B cell (primary cell): Measurements from ENCODE around the gene IFNE. TPM values are rescaled to one million over a fixed set of nuclear protein-coding genes. Genes with fewer than 3 reads are reported as not detected.

Experiments
- ATAC-seq: fragments of 200-7000 bp; cut with Tn5 transposase; one replicate; pipeline ENCODE4 v1.10.0; 2021; ENCODE audit warnings: low read depth, mild to moderate bottlenecking, moderate number of reproducible peaks, moderate library complexity
- CTCF ChIA-PET: fragments of 350-600 bp; sonication (Branson Sonifier 250); formaldehyde crosslinking; loops from one replicate; lab custom pipeline; 2021; ENCODE audit warnings: antibody characterized with exemption, inconsistent platforms; lab: Charles Lee
- POLR2A ChIA-PET: fragments of 350-600 bp; sonication (Branson Sonifier 250); formaldehyde crosslinking; loops from one replicate; lab custom pipeline; 2021; ENCODE audit warnings: antibody characterized with exemption; lab: Charles Lee
- DNase-seq: peaks from one replicate; pipeline ENCODE4 v3.0.0; 2013
- H2AFZ ChIP-seq: 2 replicates; pipeline ENCODE4 v1.6.1; 2012; ENCODE audit warnings: mild to moderate bottlenecking, low read depth, low read length; ENCODE audit not compliant: insufficient read depth, poor library complexity, severe bottlenecking
- H3K27ac ChIP-seq, 2 donors: 1 replicate in 1 of 2; 2 replicates in 1 of 2; pipeline ENCODE4 v1.5.1; 2012 to 2013; ENCODE audit warnings: low read length in 2 of 2, mild to moderate bottlenecking in 2 of 2, moderate library complexity in 1 of 2
- H3K27me3 ChIP-seq, 4 experiments: fragments of 200-600 bp in 1 of 4; sonication (generic) in 1 of 4; replicated peaks in 1 of 4; 1 replicate in 2 of 4; 2 replicates in 2 of 4; pipeline versions ENCODE4 v1.6.1 to v1.7.0; 2013 to 2016; ENCODE audit warnings: low read length in 3 of 4, mild to moderate bottlenecking in 2 of 4, mixed read lengths in 1 of 4, moderate library complexity in 1 of 4; ENCODE audit not compliant: insufficient read depth in 4 of 4, control insufficient read depth in 3 of 4; ENCODE audit errors: control extremely low read depth in 1 of 4
- H3K36me3 ChIP-seq, 2 experiments: replicated peaks in 1 of 2; 1 replicate in 1 of 2; 2 replicates in 1 of 2; pipeline versions ENCODE4 v1.6.1 to v1.7.1; 2013; ENCODE audit warnings: low read length in 1 of 2; ENCODE audit not compliant: insufficient read depth in 2 of 2, control insufficient read depth in 1 of 2; ENCODE audit errors: control extremely low read depth in 1 of 2, extremely low read depth in 1 of 2
- H3K4me1 ChIP-seq, 2 donors: fragments of 200-600 bp in 1 of 2; sonication (generic) in 1 of 2; 1 replicate in 1 of 2; 2 replicates in 1 of 2; pipeline versions ENCODE4 v1.5.1 to v1.6.1; 2013 to 2017; ENCODE audit warnings: low read length in 2 of 2; ENCODE audit not compliant: control insufficient read depth in 2 of 2, insufficient read depth in 2 of 2
- H3K4me2 ChIP-seq: replicated peaks from 2 replicates; pipeline ENCODE3; 2012; ENCODE audit warnings: mild to moderate bottlenecking, low read depth, low read length; ENCODE audit not compliant: poor library complexity, severe bottlenecking
- H3K4me3 ChIP-seq, 5 experiments: fragments of 200-600 bp in 1 of 5; sonication (generic) in 1 of 5; 1 replicate in 3 of 5; 2 replicates in 2 of 5; pipeline versions ENCODE4 v1.5.1 to v1.7.0; 2011 to 2016; ENCODE audit warnings: low read length in 4 of 5, mild to moderate bottlenecking in 4 of 5, low read depth in 2 of 5, control low read depth in 1 of 5, moderate library complexity in 1 of 5; ENCODE audit not compliant: insufficient read depth in 1 of 5; ENCODE audit errors: control extremely low read depth in 1 of 5, extremely low read depth in 1 of 5
- H3K79me2 ChIP-seq: fragments of 200-600 bp; sonication (generic); one replicate; pipeline ENCODE4 v1.6.0; 2016; ENCODE audit warnings: low read length; ENCODE audit not compliant: control insufficient read depth, insufficient read depth
- H3K9ac ChIP-seq: fragments of 200-600 bp; sonication (generic); 2 replicates; pipeline ENCODE4 v1.6.1; 2017; ENCODE audit warnings: mild to moderate bottlenecking, low read length, moderate library complexity
- H3K9me3 ChIP-seq, 3 donors: one replicate each; pipeline versions ENCODE4 v1.6.1 to v1.7.1; 2013; ENCODE audit warnings: low read length in 2 of 3; ENCODE audit not compliant: control insufficient read depth in 2 of 3, insufficient read depth in 1 of 3; ENCODE audit errors: control extremely low read depth in 1 of 3
- H4K20me1 ChIP-seq: 2 replicates; pipeline ENCODE4 v1.6.0; 2012; ENCODE audit warnings: mild to moderate bottlenecking, low read length; ENCODE audit not compliant: insufficient read depth, control insufficient read depth, poor library complexity, severe bottlenecking
- H3K27ac Mint-ChIP-seq: one replicate; pipeline ENCODE4 v1.8.0; 2021; ENCODE audit warnings: mixed read lengths
- H3K27me3 Mint-ChIP-seq: one replicate; pipeline ENCODE4 v1.8.0; 2021; ENCODE audit warnings: mixed read lengths
- H3K4me1 Mint-ChIP-seq: one replicate; pipeline ENCODE4 v1.8.0; 2021; ENCODE audit warnings: mixed read lengths
- H3K4me3 Mint-ChIP-seq: one replicate; pipeline ENCODE4 v1.8.0; 2021; ENCODE audit warnings: mixed read lengths
- H3K9me3 Mint-ChIP-seq: one replicate; pipeline ENCODE4 v1.8.0; 2022; ENCODE audit warnings: mixed read lengths; ENCODE audit not compliant: insufficient read depth
- EZH2 ChIP-seq: IDR thresholded peaks from 2 replicates; pipeline ENCODE4 v1.6.1; 2012; ENCODE audit warnings: borderline replicate concordance, low read depth, mild to moderate bottlenecking, moderate library complexity, low read length; ENCODE audit not compliant: insufficient read depth, poor library complexity, severe bottlenecking
- WGBS: methylation state at CpG from one replicate; pipeline ENCODE4 v1.1.5; 2013; ENCODE audit warnings: missing lambda C conversion rate; ENCODE audit not compliant: insufficient coverage; 5-methylcytosine and 5-hydroxymethylcytosine counted together
- intact Hi-C: fragments of 100-400 bp; cut with micrococcal nuclease; formaldehyde crosslinking; loops from one replicate; pipeline ENCODE4 v1.10.0; 2022
- polyA plus RNA-seq: library from polyadenylated mRNA; depleted of rRNA; stranded (reverse); fragments of >200 nt; gene quantifications from 2 replicates; pipeline ENCODE4 v1.2.3, GENCODE V29; 2012
- total RNA-seq, 2 donors: library from RNA; stranded (reverse); fragments of 120-200 nt in 1 of 2; gene quantifications; 1 replicate in 1 of 2; 2 replicates in 1 of 2; pipeline versions ENCODE4 v1.2.3 to v1.2.4, GENCODE V29; 2013 to 2022
- TF ChIP-seq, protein P1 (sequence below): fragments of 200-600 bp; IDR thresholded peaks from one replicate; pipeline ENCODE4 v1.8.0; 2022; ENCODE audit warnings: antibody characterized with exemption, mild to moderate bottlenecking

The IFNE gene
- total and polyA plus RNA-seq, 2 donors (not counting 1 experiment from before 2014, with no cell fraction given), result not detected

DNA sequence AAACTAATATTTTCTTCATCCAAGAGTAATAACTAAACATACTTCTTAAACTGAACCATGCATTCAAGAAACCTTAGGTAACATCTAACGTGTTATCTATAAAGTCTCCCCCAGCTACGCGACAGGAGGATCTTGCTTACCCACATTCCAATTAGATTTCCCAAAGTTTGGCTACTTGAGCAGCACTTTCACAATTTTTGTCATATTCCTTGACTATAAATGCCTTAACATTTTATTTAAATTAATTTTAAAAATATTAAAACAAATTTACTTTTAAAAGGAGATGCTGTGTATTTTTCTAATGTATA is 25.3 kb upstream of the IFNE start:
- Histone ChIP-seq H3K27me3 (peaks cover 0 to 4% (median 2%) of the 10 kb centered on the region in 4 experiments), H4K20me1 (no peaks in the 10 kb centered on the region), H3K9me3 (no peaks in the 10 kb centered on the region), H3K4me1 (no peaks in the 10 kb centered on the region), H3K79me2 (no peaks in the 10 kb centered on the region), H3K9ac (no peak overlapping the region), H3K27ac (no peak overlapping the region), H3K36me3 (no peaks in the 10 kb centered on the region), H2AFZ (no peak overlapping the region), H3K4me2 (no peak overlapping the region), H3K4me3 (no peak overlapping the region)
- ATAC-seq (no peak), DNase-seq (no peak)
- H3K27me3 Mint-ChIP-seq, result peaks cover 3% of the 10 kb centered on the region
- H3K27ac Mint-ChIP-seq, result no peak overlapping the region
- no peaks in the 10 kb centered on the region for H3K9me3 Mint-ChIP-seq
- CTCF ChIA-PET, result no interaction called here
- TF ChIP-seq, protein P1, sequence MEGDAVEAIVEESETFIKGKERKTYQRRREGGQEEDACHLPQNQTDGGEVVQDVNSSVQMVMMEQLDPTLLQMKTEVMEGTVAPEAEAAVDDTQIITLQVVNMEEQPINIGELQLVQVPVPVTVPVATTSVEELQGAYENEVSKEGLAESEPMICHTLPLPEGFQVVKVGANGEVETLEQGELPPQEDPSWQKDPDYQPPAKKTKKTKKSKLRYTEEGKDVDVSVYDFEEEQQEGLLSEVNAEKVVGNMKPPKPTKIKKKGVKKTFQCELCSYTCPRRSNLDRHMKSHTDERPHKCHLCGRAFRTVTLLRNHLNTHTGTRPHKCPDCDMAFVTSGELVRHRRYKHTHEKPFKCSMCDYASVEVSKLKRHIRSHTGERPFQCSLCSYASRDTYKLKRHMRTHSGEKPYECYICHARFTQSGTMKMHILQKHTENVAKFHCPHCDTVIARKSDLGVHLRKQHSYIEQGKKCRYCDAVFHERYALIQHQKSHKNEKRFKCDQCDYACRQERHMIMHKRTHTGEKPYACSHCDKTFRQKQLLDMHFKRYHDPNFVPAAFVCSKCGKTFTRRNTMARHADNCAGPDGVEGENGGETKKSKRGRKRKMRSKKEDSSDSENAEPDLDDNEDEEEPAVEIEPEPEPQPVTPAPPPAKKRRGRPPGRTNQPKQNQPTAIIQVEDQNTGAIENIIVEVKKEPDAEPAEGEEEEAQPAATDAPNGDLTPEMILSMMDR, result no peak
- no peak for TF ChIP-seq EZH2
- H3K4me1 Mint-ChIP-seq, result peaks cover 3% of the 10 kb centered on the region
- 97% methylated on average over 3 of the region's 3 CpGs for WGBS
- no peak overlapping the region for H3K4me3 Mint-ChIP-seq
- intact Hi-C loops, result no loop called here
- POLR2A ChIA-PET, result no interaction called here

GRCh38 chr9:21506626-21507482 is 24.7 kb upstream of the IFNE start:
- Mint-ChIP-seq H3K4me1 (peaks cover 3% of the 10 kb centered on the region), H3K27me3 (peaks cover 3% of the 10 kb centered on the region), H3K9me3 (no peaks in the 10 kb centered on the region), H3K4me3 (no peak overlapping the region), H3K27ac (no peak overlapping the region)
- no peaks in the 10 kb centered on the region for H3K4me1 ChIP-seq
- WGBS, result 68% methylated on average over 3 of the region's 4 CpGs
- no peaks in the 10 kb centered on the region for H4K20me1 ChIP-seq
- no peak for ATAC-seq
- H3K4me3 ChIP-seq, result no peak overlapping the region
- no peak overlapping the region for H3K27ac ChIP-seq
- H2AFZ ChIP-seq, result no peak overlapping the region
- POLR2A ChIA-PET, result no interaction called here
- H3K4me2 ChIP-seq, result no peak overlapping the region
- CTCF ChIA-PET, result no interaction called here
- H3K9me3 ChIP-seq, result no peaks in the 10 kb centered on the region
- no peak overlapping the region for H3K9ac ChIP-seq
- intact Hi-C loops, result no loop called here
- no peaks in the 10 kb centered on the region for H3K79me2 ChIP-seq
- H3K27me3 ChIP-seq, result peaks cover 0 to 4% (median 2%) of the 10 kb centered on the region in 4 experiments
- DNase-seq, result no peak
- TF ChIP-seq EZH2, result no peak
- TF ChIP-seq, protein P1, result no peak
- H3K36me3 ChIP-seq, result no peaks in the 10 kb centered on the region
